DOHH2 (cell line): ENCODE data around the gene NCAM1.

Source experiments
- H3F3A ChIP-seq: fragments of 200-600 bp; sonication (generic), shearing (Covaris generic); 2 replicates; pipeline ENCODE4 v1.6.0; 2016; ENCODE audit warnings: antibody characterized with exemption, mild to moderate bottlenecking; ENCODE audit not compliant: control insufficient read depth, insufficient read depth
- H3K27ac ChIP-seq: fragments of 200-600 bp; sonication (generic); 2 replicates; pipeline ENCODE4 v1.5.1; 2014; ENCODE audit warnings: low read depth, mild to moderate bottlenecking, low read length, moderate library complexity
- H3K27me3 ChIP-seq: fragments of 200-600 bp; sonication (generic); 2 replicates; pipeline ENCODE4 v1.6.1; 2014; ENCODE audit warnings: mild to moderate bottlenecking, low read length, mixed read lengths; ENCODE audit not compliant: control insufficient read depth
- H3K36me3 ChIP-seq: fragments of 200-600 bp; sonication (generic); 2 replicates; pipeline ENCODE4 v1.6.1; 2014; ENCODE audit warnings: mild to moderate bottlenecking, low read length, moderate library complexity, mixed read lengths; ENCODE audit not compliant: control insufficient read depth
- H3K4me1 ChIP-seq: fragments of 200-600 bp; sonication (generic); 2 replicates; pipeline ENCODE4 v1.6.1; 2014; ENCODE audit warnings: mild to moderate bottlenecking, low read length, mixed read lengths; ENCODE audit not compliant: control insufficient read depth
- H3K4me2 ChIP-seq: fragments of 200-600 bp; sonication (generic); 2 replicates; pipeline ENCODE4 v1.6.0; 2014; ENCODE audit warnings: mild to moderate bottlenecking, low read length, moderate library complexity
- H3K4me3 ChIP-seq: fragments of 200-600 bp; sonication (generic); 2 replicates; pipeline ENCODE4 v1.5.1; 2014; ENCODE audit warnings: mild to moderate bottlenecking, low read length, mixed read lengths
- H3K79me2 ChIP-seq: fragments of 200-600 bp; sonication (generic); 2 replicates; pipeline ENCODE4 v1.6.1; 2014; ENCODE audit warnings: mild to moderate bottlenecking, low read length, mixed read lengths; ENCODE audit not compliant: control insufficient read depth
- H3K9me2 ChIP-seq: fragments of 200-600 bp; sonication (generic); replicated peaks from 2 replicates; pipeline ENCODE4 v1.6.1; 2014; ENCODE audit warnings: mild to moderate bottlenecking, low read length, mixed read lengths; ENCODE audit not compliant: control insufficient read depth
- H3K9me3 ChIP-seq: fragments of 200-600 bp; sonication (generic); 2 replicates; pipeline ENCODE4 v1.6.1; 2014; ENCODE audit warnings: antibody characterized with exemption, low read length, mixed read lengths; ENCODE audit not compliant: control insufficient read depth, insufficient read depth
- H4K20me1 ChIP-seq: fragments of 200-600 bp; sonication (generic); 2 replicates; pipeline ENCODE4 v1.6.0; 2014; ENCODE audit warnings: low read depth, mild to moderate bottlenecking, antibody characterized with exemption, low read length, moderate library complexity; ENCODE audit not compliant: control insufficient read depth, insufficient read depth
- CTCF ChIP-seq: fragments of 200-600 bp; sonication (generic); IDR thresholded peaks from one replicate; pipeline ENCODE4 v1.5.1; 2014; ENCODE audit warnings: antibody characterized with exemption, mild to moderate bottlenecking, low read depth, low read length; ENCODE audit not compliant: poor library complexity, severe bottlenecking
- EZH2phosphoT487 ChIP-seq: fragments of 200-600 bp; sonication (generic); IDR thresholded peaks from 2 replicates; pipeline ENCODE4 v1.6.1; 2017; ENCODE audit warnings: borderline replicate concordance, mild to moderate bottlenecking, antibody characterized with exemption, low read length, moderate library complexity, mixed read lengths

Gene NCAM1

DNA sequence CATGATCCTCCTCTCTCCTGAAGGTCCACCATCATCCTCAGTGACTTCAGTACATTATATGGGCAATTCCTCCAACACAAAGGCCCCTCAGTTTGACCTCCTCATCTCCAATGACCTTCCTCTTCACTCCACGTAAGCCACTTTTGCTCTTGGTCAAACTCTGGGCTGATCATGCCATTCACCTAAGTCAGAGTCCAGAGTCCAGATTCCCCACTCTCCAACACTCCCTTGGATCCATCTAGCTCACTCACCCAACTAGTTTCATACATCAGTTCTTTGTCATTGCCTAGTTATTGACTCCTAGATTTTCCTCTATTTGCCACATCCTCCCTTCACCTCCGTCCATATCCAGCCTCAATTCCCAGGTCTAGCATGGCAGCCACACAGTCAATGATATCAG is 322.7 kb downstream of the NCAM1 start:
- Histone ChIP-seq H3K27me3 (peaks cover 4% of the 10 kb centered on the region; the same call in 1 of the 2 replicates), H3K4me3 (no peak overlapping the region), H3K79me2 (no peaks in the 10 kb centered on the region), H3K9me3 (no peaks in the 10 kb centered on the region), H3K36me3 (no peaks in the 10 kb centered on the region), H4K20me1 (no peaks in the 10 kb centered on the region), H3K4me2 (no peak overlapping the region), H3F3A (no peaks in the 10 kb centered on the region), H3K9me2 (no peaks in the 10 kb centered on the region), H3K4me1 (no peaks in the 10 kb centered on the region), H3K27ac (no peak overlapping the region)
- TF ChIP-seq CTCF (no peak), EZH2phosphoT487 (no peak)

- no peaks in the 10 kb centered on the region for H3K4me1 ChIP-seq
- H3K27ac ChIP-seq = no peak overlapping the region
- no peaks in the 10 kb centered on the region for H3F3A ChIP-seq
- TF ChIP-seq CTCF (no peak), EZH2phosphoT487 (no peak)
- no peaks in the 10 kb centered on the region for H3K79me2 ChIP-seq
- no peaks in the 10 kb centered on the region for H4K20me1 ChIP-seq
- no peaks in the 10 kb centered on the region for H3K36me3 ChIP-seq
- H3K27me3 ChIP-seq = peaks cover 4% of the 10 kb centered on the region; the same call in 1 of the 2 replicates
- no peaks in the 10 kb centered on the region for H3K9me2 ChIP-seq
- H3K4me2 ChIP-seq = no peak overlapping the region
- no peak overlapping the region for H3K4me3 ChIP-seq
- no peaks in the 10 kb centered on the region for H3K9me3 ChIP-seq
These were observed 324.8 kb downstream of the NCAM1 start for GRCh38 chr11:113286009-113286408.

DNA sequence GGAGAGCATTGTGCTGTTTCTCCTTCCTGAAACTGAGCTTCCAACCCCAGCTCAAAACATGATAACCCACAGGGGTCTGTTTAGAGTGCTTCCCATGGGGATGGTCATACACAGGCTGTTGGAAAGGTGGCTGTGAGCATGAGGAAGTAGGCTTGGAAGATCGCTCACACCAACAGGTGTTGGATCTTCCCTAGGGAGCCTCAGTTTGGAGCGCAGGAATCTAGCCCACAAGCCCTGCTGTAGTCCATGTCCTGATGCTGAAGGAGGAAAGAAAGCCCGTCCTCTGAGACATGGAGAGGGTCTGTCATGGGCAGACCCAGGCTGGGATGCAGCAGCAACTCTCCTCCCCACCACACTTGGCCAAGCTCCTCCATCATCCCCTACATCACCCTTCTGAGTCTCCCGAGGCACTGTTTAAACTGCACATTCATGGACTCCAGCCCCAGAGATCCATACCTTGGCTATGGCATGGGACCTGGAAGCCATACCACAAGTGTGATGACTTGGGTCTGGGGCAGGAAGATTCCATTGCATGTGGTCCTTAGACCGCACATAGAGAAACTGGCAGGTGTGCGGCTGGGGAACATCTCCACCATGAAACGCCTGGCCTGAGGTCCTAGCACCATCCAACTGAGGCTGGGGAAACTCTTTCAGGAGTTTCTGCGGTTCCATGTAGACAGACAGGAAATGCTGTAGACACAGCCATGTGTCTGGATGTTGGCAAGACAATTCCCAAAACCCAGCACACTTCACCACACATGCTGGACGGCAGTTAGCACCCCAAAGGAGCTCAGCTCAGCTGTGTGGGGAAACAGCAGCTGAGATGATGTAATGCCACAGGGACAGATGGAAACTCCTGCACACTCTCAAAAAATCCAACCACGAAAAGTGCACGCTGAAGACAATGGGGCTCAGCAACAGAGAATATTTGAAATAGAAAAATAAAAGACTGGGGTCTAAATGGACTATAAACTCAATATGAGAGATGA is 325.6 kb downstream of the NCAM1 start:
- no peaks in the 10 kb centered on the region for H3F3A ChIP-seq
- no peaks in the 10 kb centered on the region for H3K9me2 ChIP-seq
- TF ChIP-seq CTCF = no peak
- no peak for TF ChIP-seq EZH2phosphoT487
- H3K27ac ChIP-seq = no peak overlapping the region
- no peaks in the 10 kb centered on the region for H4K20me1 ChIP-seq
- H3K36me3 ChIP-seq = no peaks in the 10 kb centered on the region
- no peaks in the 10 kb centered on the region for H3K4me1 ChIP-seq
- H3K79me2 ChIP-seq = no peaks in the 10 kb centered on the region
- no peak overlapping the region for H3K4me2 ChIP-seq
- no peak overlapping the region for H3K4me3 ChIP-seq
- peaks cover 4% of the 10 kb centered on the region; the same call in 1 of the 2 replicates for H3K27me3 ChIP-seq
- H3K9me3 ChIP-seq = no peaks in the 10 kb centered on the region
